Measurements from ENCODE around the gene CEP89.

CEP89 gene

GRCh38 chr19:32862173-32862572 is 109.6 kb downstream of the CEP89 start:
- Histone ChIP-seq H3K36me3 (ENCODE audit: low read length) (no peaks in the 10 kb centered on the region), H3F3A (ENCODE audit: insufficient read depth) (no peaks in the 10 kb centered on the region), H3K9me2 (replicated peaks; ENCODE audit: insufficient read depth, low read length) (no peaks in the 10 kb centered on the region), H3K9ac (ENCODE audit: low read length) (no peak overlapping the region), H3K27me3 (ENCODE audit: low read length) (no peaks in the 10 kb centered on the region), H4K20me1 (ENCODE audit: low read depth, low read length) (no peaks in the 10 kb centered on the region), H3K79me2 (ENCODE audit: insufficient read depth, low read length) (no peaks in the 10 kb centered on the region), H3K9me3 (ENCODE audit: insufficient read depth, low read length) (no peaks in the 10 kb centered on the region), H3K27ac (ENCODE audit: low read depth, low read length) (no peak overlapping the region), H2AFZ (ENCODE audit: low read depth, low read length, severe bottlenecking) (no peak overlapping the region), H3K4me3 (ENCODE audit: insufficient read depth, low read length, poor library complexity, severe bottlenecking) (no peak overlapping the region), H3K4me2 (ENCODE audit: low read depth, low read length, poor library complexity, severe bottlenecking) (no peak overlapping the region)
- TF ChIP-seq EZH2phosphoT487 (conservative IDR thresholded peaks at IDR 0.05; ENCODE audit: low read length) (no peak), CTCF (IDR thresholded peaks at IDR 0.05; ENCODE audit: insufficient read depth, low read length, poor library complexity, severe bottlenecking) (no peak)

DNA sequence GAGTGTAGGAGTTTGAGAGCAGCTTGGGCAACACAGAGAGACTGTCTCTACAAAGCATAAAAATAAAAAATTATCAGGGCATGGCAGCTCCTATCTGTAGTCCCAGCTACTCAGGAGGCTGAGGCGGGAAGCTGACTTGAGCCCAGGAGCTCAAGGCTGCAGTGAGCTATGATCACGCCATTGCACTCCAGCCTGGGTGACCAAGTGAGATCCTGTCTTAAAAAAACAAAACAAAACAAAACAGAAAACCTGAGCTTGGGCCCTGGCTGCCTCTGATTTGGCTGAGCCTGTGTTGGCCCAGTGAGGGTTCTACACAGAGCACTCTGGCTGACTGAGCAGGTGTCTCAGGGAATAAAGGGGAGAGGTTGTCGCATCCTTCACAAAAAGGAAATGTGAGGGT is 110.2 kb downstream of the CEP89 start:
- Histone ChIP-seq H3K27ac (ENCODE audit: low read depth, low read length) (no peak overlapping the region), H3K79me2 (ENCODE audit: insufficient read depth, low read length) (no peaks in the 10 kb centered on the region), H3K9me3 (ENCODE audit: insufficient read depth, low read length) (no peaks in the 10 kb centered on the region), H3K27me3 (ENCODE audit: low read length) (no peaks in the 10 kb centered on the region), H3K4me2 (ENCODE audit: low read depth, low read length, poor library complexity, severe bottlenecking) (no peak overlapping the region), H3K36me3 (ENCODE audit: low read length) (no peaks in the 10 kb centered on the region), H3K9me2 (replicated peaks; ENCODE audit: insufficient read depth, low read length) (no peaks in the 10 kb centered on the region), H3K9ac (ENCODE audit: low read length) (no peak overlapping the region), H4K20me1 (ENCODE audit: low read depth, low read length) (no peaks in the 10 kb centered on the region), H2AFZ (ENCODE audit: low read depth, low read length, severe bottlenecking) (no peak overlapping the region), H3K4me3 (ENCODE audit: insufficient read depth, low read length, poor library complexity, severe bottlenecking) (no peak overlapping the region), H3F3A (ENCODE audit: insufficient read depth) (no peaks in the 10 kb centered on the region)
- TF ChIP-seq CTCF (IDR thresholded peaks at IDR 0.05; ENCODE audit: insufficient read depth, low read length, poor library complexity, severe bottlenecking) = no peak
- no peak for TF ChIP-seq EZH2phosphoT487 (conservative IDR thresholded peaks at IDR 0.05; ENCODE audit: low read length)

DNA sequence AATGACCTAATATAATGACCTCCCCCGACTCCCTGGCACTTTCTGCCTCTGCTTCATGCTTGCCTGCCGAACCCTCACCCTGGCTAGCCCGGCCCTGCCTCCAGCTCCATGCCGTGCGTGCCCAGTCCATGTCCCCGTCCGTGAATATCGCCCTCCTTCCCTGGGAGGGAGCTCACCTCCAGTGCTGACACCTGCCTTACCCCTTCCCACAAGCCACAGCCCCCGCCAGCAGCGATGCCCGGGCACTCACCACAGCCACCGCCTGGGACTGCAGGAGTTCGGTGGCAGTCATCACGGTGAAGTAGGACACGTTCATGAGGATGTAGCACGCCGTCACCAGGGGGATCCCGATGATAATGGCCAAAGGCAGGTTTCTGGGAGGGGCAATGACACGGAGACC is 112.2 kb downstream of the CEP89 start:
- no peak for TF ChIP-seq EZH2phosphoT487 (conservative IDR thresholded peaks at IDR 0.05; ENCODE audit: low read length)
- no peak for TF ChIP-seq CTCF (IDR thresholded peaks at IDR 0.05; ENCODE audit: insufficient read depth, low read length, poor library complexity, severe bottlenecking)
- Histone ChIP-seq H3K9me3 (ENCODE audit: insufficient read depth, low read length) (no peaks in the 10 kb centered on the region), H3K9me2 (replicated peaks; ENCODE audit: insufficient read depth, low read length) (no peaks in the 10 kb centered on the region)

More for the DNA sequence above, 112.2 kb downstream of the CEP89 start:
- no peak overlapping the region for H3K27ac ChIP-seq (ENCODE audit: low read depth, low read length)
- no peak overlapping the region for H2AFZ ChIP-seq (ENCODE audit: low read depth, low read length, severe bottlenecking)
- no peaks in the 10 kb centered on the region for H3F3A ChIP-seq (ENCODE audit: insufficient read depth)
- H3K9ac ChIP-seq (ENCODE audit: low read length) = no peak overlapping the region
- no peaks in the 10 kb centered on the region for H3K36me3 ChIP-seq (ENCODE audit: low read length)
- no peaks in the 10 kb centered on the region for H3K27me3 ChIP-seq (ENCODE audit: low read length)
- no peaks in the 10 kb centered on the region for H4K20me1 ChIP-seq (ENCODE audit: low read depth, low read length)
- H3K4me2 ChIP-seq (ENCODE audit: low read depth, low read length, poor library complexity, severe bottlenecking) = no peak overlapping the region
- no peaks in the 10 kb centered on the region for H3K79me2 ChIP-seq (ENCODE audit: insufficient read depth, low read length)
- H3K4me3 ChIP-seq (ENCODE audit: insufficient read depth, low read length, poor library complexity, severe bottlenecking) = no peak overlapping the region
